Keratinocyte (primary cell): ENCODE measurements around the gene TUBB3. TPM values are rescaled to one million over a fixed set of nuclear protein-coding genes. Genes with fewer than 3 reads are reported as not detected.

Experiments
- DNase-seq: peaks from one replicate; pipeline ENCODE4 v3.0.0-alpha.2; 2011; ENCODE audit warnings: low read depth, missing footprints, low spot score
- FAIRE-seq: peaks from 2 replicates; lab custom pipeline; 2011; peaks lifted over from hg19 to GRCh38; lab: Jason Lieb, UNC
- H2AFZ ChIP-seq: 2 replicates; pipeline ENCODE4 v1.6.0; 2012; ENCODE audit warnings: low read length, control low read depth, inconsistent platforms; ENCODE audit not compliant: control insufficient read depth
- H3K27ac ChIP-seq: 2 replicates; pipeline ENCODE4 v1.5.1; 2011; ENCODE audit warnings: low read length; ENCODE audit not compliant: control insufficient read depth, insufficient read depth
- H3K27me3 ChIP-seq: 3 replicates; pipeline ENCODE4 v1.6.0; 2011; ENCODE audit warnings: low read length; ENCODE audit not compliant: control insufficient read depth, insufficient read depth; ENCODE audit errors: extremely low read depth
- H3K36me3 ChIP-seq, 2 experiments: 2 replicates in 1 of 2; 3 replicates in 1 of 2; pipeline ENCODE4 v1.5.1; 2011; ENCODE audit warnings: low read length in 2 of 2, mild to moderate bottlenecking in 1 of 2; ENCODE audit not compliant: control insufficient read depth in 2 of 2, insufficient read depth in 2 of 2; ENCODE audit errors: extremely low read depth in 1 of 2
- H3K4me1 ChIP-seq: 3 replicates; pipeline ENCODE4 v1.5.1; 2011; ENCODE audit warnings: low read length; ENCODE audit not compliant: control insufficient read depth, insufficient read depth; ENCODE audit errors: extremely low read depth
- H3K4me2 ChIP-seq: 3 replicates; pipeline ENCODE4 v1.6.0; 2011; ENCODE audit warnings: low read depth, low read length; ENCODE audit not compliant: control insufficient read depth, insufficient read depth; ENCODE audit errors: extremely low read depth
- H3K4me3 ChIP-seq, 3 experiments: fragments of 200-600 bp in 1 of 3; sonication (generic) in 1 of 3; 2 replicates in 2 of 3; 3 replicates in 1 of 3; pipeline ENCODE4 v1.5.1; 2011 to 2016; ENCODE audit warnings: low read length in 3 of 3, mild to moderate bottlenecking in 3 of 3, control low read depth in 2 of 3, inconsistent platforms in 1 of 3, low read depth in 1 of 3, mixed read lengths in 1 of 3, mixed run types in 1 of 3, moderate library complexity in 1 of 3; ENCODE audit not compliant: control insufficient read depth in 2 of 3, insufficient read depth in 2 of 3; ENCODE audit errors: extremely low read depth in 1 of 3
- H3K79me2 ChIP-seq: 2 replicates; pipeline ENCODE4 v1.6.0; 2012; ENCODE audit warnings: low read length; ENCODE audit not compliant: control insufficient read depth, insufficient read depth
- H3K9ac ChIP-seq: 3 replicates; pipeline ENCODE4 v1.6.0; 2011; ENCODE audit warnings: low read length; ENCODE audit not compliant: control insufficient read depth, insufficient read depth; ENCODE audit errors: extremely low read depth
- H3K9me1 ChIP-seq: 3 replicates; pipeline ENCODE4 v1.6.0; 2011; ENCODE audit warnings: low read length; ENCODE audit not compliant: control insufficient read depth, insufficient read depth; ENCODE audit errors: extremely low read depth
- H3K9me3 ChIP-seq: 2 replicates; pipeline ENCODE4 v1.5.1; 2012; ENCODE audit warnings: low read depth, low read length; ENCODE audit not compliant: control insufficient read depth
- H4K20me1 ChIP-seq: 3 replicates; pipeline ENCODE4 v1.6.0; 2011; ENCODE audit warnings: low read length; ENCODE audit not compliant: control insufficient read depth, insufficient read depth; ENCODE audit errors: extremely low read depth
- CTCF ChIP-seq, 3 experiments: IDR thresholded peaks in 1 of 3; conservative IDR thresholded peaks in 1 of 3; optimal IDR thresholded peaks in 1 of 3; 2 replicates in 2 of 3; 3 replicates in 1 of 3; pipeline versions ENCODE3 to v1.5.1; 2011; ENCODE audit warnings: low read length in 3 of 3, mild to moderate bottlenecking in 3 of 3, moderate library complexity in 2 of 3, control low read depth in 1 of 3, inconsistent platforms in 1 of 3; ENCODE audit not compliant: insufficient read depth in 2 of 3; ENCODE audit errors: extremely low read depth in 1 of 3
- EZH2 ChIP-seq: IDR thresholded peaks from one replicate; pipeline ENCODE4 v1.6.1; 2012; ENCODE audit warnings: inconsistent platforms, mild to moderate bottlenecking, low read length, moderate library complexity
- dilution Hi-C: fragments of 300-500 bp; cut with MboI; formaldehyde crosslinking; loops from one replicate; pipeline ENCODE4 v1.7.0; 2020; ENCODE audit warnings: low sequenced_read_pairs; ENCODE audit not compliant: extremely low pct_ligation_motif_present
- polyA plus RNA-seq, 5 experiments: library from polyadenylated mRNA; depleted of rRNA in 3 of 5; stranded (reverse) in 3 of 5; stranded (forward) in 1 of 5; unstranded in 1 of 5; fragments of >200 nt; gene quantifications; 1 replicate in 1 of 5; 2 replicates in 3 of 5; 3 replicates in 1 of 5; pipeline versions ENCODE4 v1.2.1 to v1.2.3, GENCODE V29; 2011 to 2012; ENCODE audit warnings: missing spikeins in 2 of 5, low read depth in 1 of 5, low replicate concordance in 1 of 5

TUBB3 gene
- polyA plus RNA-seq, 1 donor (not counting 4 experiments of a cell fraction or from before 2014, with no cell fraction given) = 34.0 TPM

- Histone ChIP-seq H4K20me1 (peaks cover 4% of the 10 kb centered on the region), H3K4me1 (no peaks in the 10 kb centered on the region)
Measured at GRCh38 chr16:89895482-89896250, 27.5 kb upstream of the TUBB3 start.

GRCh38 chr16:89897204-89897603 lies 25.9 kb upstream of the TUBB3 start:
- Histone ChIP-seq H3K4me1 (no peaks in the 10 kb centered on the region), H3K9me3 (no peaks in the 10 kb centered on the region), H3K9me1 (no peaks in the 10 kb centered on the region), H3K27ac (no peak overlapping the region), H3K4me3 (no peak overlapping the region), H3K4me2 (no peak overlapping the region), H3K9ac (no peak overlapping the region), H3K27me3 (no peaks in the 10 kb centered on the region), H2AFZ (no peak overlapping the region), H3K36me3 (peaks cover 37 to 50% of the 10 kb centered on the region in 2 experiments), H4K20me1 (peaks cover 4% of the 10 kb centered on the region), H3K79me2 (no peaks in the 10 kb centered on the region)
- DNase-seq (no peak), FAIRE-seq (no peak)
- TF ChIP-seq EZH2 = no peak
- TF ChIP-seq CTCF (optimal IDR thresholded peaks at IDR 0.05 in 1 of 3, IDR thresholded peaks at IDR 0.05 in 1 of 3, conservative IDR thresholded peaks at IDR 0.05 in 1 of 3; ENCODE audit: extremely low read depth in 1 of 3, insufficient read depth in 2 of 3, low read length in 3 of 3) = no peak
- dilution Hi-C loops = no loop called here

More at GRCh38 chr16:89895482-89896250, 27.5 kb upstream of the TUBB3 start:
- Histone ChIP-seq H3K36me3 (peaks cover 37 to 53% of the 10 kb centered on the region in 2 experiments), H3K4me2 (no peak overlapping the region), H3K9me3 (no peaks in the 10 kb centered on the region), H3K9ac (no peak overlapping the region), H3K27ac (no peak overlapping the region), H3K9me1 (no peaks in the 10 kb centered on the region), H2AFZ (no peak overlapping the region), H3K79me2 (no peaks in the 10 kb centered on the region), H3K4me3 (no peak overlapping the region), H3K27me3 (no peaks in the 10 kb centered on the region)
- no peak for FAIRE-seq
- dilution Hi-C loops = no loop called here
- TF ChIP-seq CTCF (optimal IDR thresholded peaks at IDR 0.05 in 1 of 3, IDR thresholded peaks at IDR 0.05 in 1 of 3, conservative IDR thresholded peaks at IDR 0.05 in 1 of 3; ENCODE audit: extremely low read depth in 1 of 3, insufficient read depth in 2 of 3, low read length in 3 of 3) = no peak
- no peak for TF ChIP-seq EZH2
- DNase-seq = no peak
